CD4-positive, alpha-beta memory T cell (primary cell): ENCODE data around the gene ERG28. TPM values are rescaled to one million over a fixed set of nuclear protein-coding genes. Genes with fewer than 3 reads are reported as not detected.
A peak's percentile ranks its signal among the peaks of the same experiment; 100 is the strongest.
"Not testable (repeated sequence)": the region's sequence is repeated elsewhere in the genome, so short reads cannot be mapped to it uniquely, and the experiment has no call there.

Experiments used
- CTCF ChIA-PET: fragments of 350-600 bp; sonication (Branson Sonifier 250); formaldehyde crosslinking; loops from one replicate; lab custom pipeline; 2021; ENCODE audit warnings: inconsistent platforms; ENCODE audit not compliant: partially characterized antibody; lab: Charles Lee
- POLR2A ChIA-PET: fragments of 350-600 bp; sonication (Branson Sonifier 250); formaldehyde crosslinking; loops from one replicate; lab custom pipeline; 2021; ENCODE audit not compliant: partially characterized antibody; lab: Charles Lee
- DNase-seq, 5 donors: peaks; one replicate each; pipeline versions ENCODE4 v3.0.0 to v3.0.0-alpha.2; 2020 to 2022; ENCODE audit warnings: mixed read lengths in 1 of 5
- H3K27ac ChIP-seq: one replicate; pipeline ENCODE4 v1.7.0; 2013; ENCODE audit warnings: low read depth, low read length
- H3K27me3 ChIP-seq: 2 replicates; pipeline ENCODE4 v1.7.0; 2013; ENCODE audit warnings: mild to moderate bottlenecking, low read length, moderate library complexity; ENCODE audit not compliant: insufficient read depth
- H3K36me3 ChIP-seq: 2 replicates; pipeline ENCODE4 v1.7.0; 2013; ENCODE audit warnings: mild to moderate bottlenecking, low read length, moderate library complexity; ENCODE audit not compliant: insufficient read depth
- H3K4me1 ChIP-seq: 2 replicates; pipeline ENCODE4 v1.7.0; 2013; ENCODE audit warnings: mild to moderate bottlenecking, low read length, moderate library complexity; ENCODE audit not compliant: insufficient read depth
- H3K4me3 ChIP-seq, 2 donors: one replicate each; pipeline ENCODE4 v1.7.0; 2013; ENCODE audit warnings: low read length in 2 of 2, mild to moderate bottlenecking in 1 of 2
- H3K9me3 ChIP-seq, 2 donors: one replicate each; pipeline ENCODE4 v1.7.0; 2013; ENCODE audit warnings: low read length in 2 of 2, control low read depth in 1 of 2; ENCODE audit not compliant: control insufficient read depth in 1 of 2
- H3K27ac Mint-ChIP-seq, 7 donors: one replicate each; pipeline ENCODE4 v1.8.0; 2020 to 2021; ENCODE audit warnings: mixed read lengths in 7 of 7, mild to moderate bottlenecking in 6 of 7, inconsistent platforms in 3 of 7, moderate library complexity in 3 of 7
- H3K27me3 Mint-ChIP-seq, 2 donors: one replicate each; pipeline ENCODE4 v1.8.0; 2020 to 2021; ENCODE audit warnings: mixed read lengths in 2 of 2
- H3K36me3 Mint-ChIP-seq, 2 donors: one replicate each; pipeline ENCODE4 v1.8.0; 2020 to 2021; ENCODE audit warnings: mixed read lengths in 2 of 2, inconsistent platforms in 1 of 2, mild to moderate bottlenecking in 1 of 2
- H3K4me1 Mint-ChIP-seq, 4 donors: one replicate each; pipeline ENCODE4 v1.8.0; 2020 to 2021; ENCODE audit warnings: mixed read lengths in 4 of 4, mild to moderate bottlenecking in 1 of 4
- H3K4me3 Mint-ChIP-seq, 8 donors: one replicate each; pipeline ENCODE4 v1.8.0; 2020 to 2021; ENCODE audit warnings: mixed read lengths in 8 of 8, mild to moderate bottlenecking in 7 of 8, moderate library complexity in 6 of 8, inconsistent platforms in 3 of 8
- H3K9me3 Mint-ChIP-seq, 8 donors: one replicate each; pipeline ENCODE4 v1.8.0; 2020 to 2021; ENCODE audit warnings: mixed read lengths in 8 of 8, mild to moderate bottlenecking in 5 of 8, inconsistent platforms in 3 of 8, moderate library complexity in 1 of 8
- intact Hi-C: fragments of 100-400 bp; cut with micrococcal nuclease; formaldehyde crosslinking; loops from one replicate; pipeline ENCODE4 v1.15.1; 2023
- polyA plus RNA-seq, 2 donors: library from polyadenylated mRNA; unstranded; fragments of 300-500 nt; fragmentation: Illumina TruSeq; gene quantifications; one replicate each; pipeline ENCODE4 v1.2.3, GENCODE V29; 2021
- total RNA-seq, 2 experiments: library from RNA; stranded (reverse); gene quantifications; one replicate each; pipeline ENCODE4 v1.2.3, GENCODE V29; 2021

The ERG28 gene
- total and polyA plus RNA-seq, 4 experiments from 2014 or later = 12.9 to 43.2 (median 22.2) TPM

GRCh38 chr14:75700295-75700694, 39.6 kb upstream of the ERG28 start:
- Mint-ChIP-seq H3K4me1 (no peaks in the 10 kb centered on the region), H3K27me3 (no peaks in the 10 kb centered on the region), H3K9me3 (peaks cover 0 to 12% (median 2%) of the 10 kb centered on the region in 8 donors), H3K4me3 (no peak overlapping the region), H3K27ac (peak overlapping the region in 1 of 7 donors; percentile 36), H3K36me3 (peaks cover 57 to 62% of the 10 kb centered on the region in 2 donors)
- Histone ChIP-seq H3K9me3 (no peaks in the 10 kb centered on the region), H3K4me3 (no peak overlapping the region), H3K4me1 (no peaks in the 10 kb centered on the region), H3K27me3 (no peaks in the 10 kb centered on the region), H3K27ac (no peak overlapping the region), H3K36me3 (peaks cover 5% of the 10 kb centered on the region)
- no peak for DNase-seq
- intact Hi-C loops = no loop called here
- ChIA-PET POLR2A (no interaction called here), CTCF (interaction anchor here (1.2 kb wide), 1 partner anchor 9 kb away, joined by 7 read pairs; no protein-coding TSS in a partner anchor)

GRCh38 chr14:75699331-75699730, 38.7 kb upstream of the ERG28 start:
- POLR2A ChIA-PET = no interaction called here
- Histone ChIP-seq H3K27ac (no peak overlapping the region), H3K36me3 (peaks cover 5% of the 10 kb centered on the region), H3K27me3 (no peaks in the 10 kb centered on the region), H3K9me3 (no peaks in the 10 kb centered on the region), H3K4me1 (no peaks in the 10 kb centered on the region), H3K4me3 (no peak overlapping the region)
- peaks cover 60 to 64% of the 10 kb centered on the region in 2 donors for H3K36me3 Mint-ChIP-seq
- DNase-seq = no peak
- peaks cover 0 to 21% (median 9%) of the 10 kb centered on the region in 8 donors for H3K9me3 Mint-ChIP-seq
- no peaks in the 10 kb centered on the region for H3K27me3 Mint-ChIP-seq
- peak overlapping the region in 2 of 7 donors; percentile 11 to 48 for H3K27ac Mint-ChIP-seq
- H3K4me3 Mint-ChIP-seq = no peak overlapping the region
- intact Hi-C loops = no loop called here
- no peaks in the 10 kb centered on the region for H3K4me1 Mint-ChIP-seq
- CTCF ChIA-PET = interaction anchor here (1.2 kb wide), 1 partner anchor 10 kb away, joined by 7 read pairs; no protein-coding TSS in a partner anchor

- intact Hi-C loops = no loop called here
- H3K27ac Mint-ChIP-seq = no peak overlapping the region
- peaks cover 67 to 76% of the 10 kb centered on the region in 2 donors for H3K36me3 Mint-ChIP-seq
- ChIA-PET POLR2A (no interaction called here), CTCF (interaction anchor here (1.5 kb wide), 1 partner anchor 11 kb away, joined by 6 read pairs; no protein-coding TSS in a partner anchor)
- Histone ChIP-seq H3K27me3 (no peaks in the 10 kb centered on the region), H3K9me3 (no peaks in the 10 kb centered on the region), H3K4me1 (no peaks in the 10 kb centered on the region), H3K27ac (no peak overlapping the region), H3K4me3 (no peak overlapping the region), H3K36me3 (peaks cover 5% of the 10 kb centered on the region)
- no peak overlapping the region for H3K4me3 Mint-ChIP-seq
- H3K9me3 Mint-ChIP-seq = peaks cover 0 to 31% (median 13%) of the 10 kb centered on the region in 8 donors
- DNase-seq = no peak
- H3K27me3 Mint-ChIP-seq = no peaks in the 10 kb centered on the region
- H3K4me1 Mint-ChIP-seq = no peaks in the 10 kb centered on the region
Observed at GRCh38 chr14:75697918-75698317, 37.2 kb upstream of the ERG28 start.

GRCh38 chr14:75697386-75697785, 36.7 kb upstream of the ERG28 start:
- no peak overlapping the region for H3K4me3 ChIP-seq
- peaks cover 0 to 36% (median 13%) of the 10 kb centered on the region in 8 donors for H3K9me3 Mint-ChIP-seq
- intact Hi-C loops = no loop called here
- DNase-seq = no peak
- no peak overlapping the region for H3K27ac ChIP-seq
- no peaks in the 10 kb centered on the region for H3K9me3 ChIP-seq
- H3K4me3 Mint-ChIP-seq = no peak overlapping the region
- H3K4me1 Mint-ChIP-seq = no peaks in the 10 kb centered on the region
- no peaks in the 10 kb centered on the region for H3K27me3 ChIP-seq
- ChIA-PET POLR2A (no interaction called here), CTCF (interaction anchor here (1.5 kb wide), 1 partner anchor 12 kb away, joined by 6 read pairs; no protein-coding TSS in a partner anchor)
- H3K36me3 Mint-ChIP-seq = peaks cover 68 to 80% of the 10 kb centered on the region in 2 donors
- peak overlapping the region in 2 of 7 donors; percentile 73 to 82 for H3K27ac Mint-ChIP-seq
- H3K27me3 Mint-ChIP-seq = no peaks in the 10 kb centered on the region
- H3K36me3 ChIP-seq = peaks cover 5% of the 10 kb centered on the region
- H3K4me1 ChIP-seq = no peaks in the 10 kb centered on the region

GRCh38 chr14:75695025-75695424, 34.3 kb upstream of the ERG28 start:
- Mint-ChIP-seq H3K9me3 (peaks cover 0 to 37% (median 13%) of the 10 kb centered on the region in 8 donors), H3K36me3 (peaks cover 69 to 85% of the 10 kb centered on the region in 2 donors)
- CTCF ChIA-PET, POLR2A ChIA-PET, intact Hi-C loops, H3K27me3 ChIP-seq, H3K27me3 Mint-ChIP-seq, H3K4me3 ChIP-seq, H3K9me3 ChIP-seq, H3K27ac ChIP-seq, H3K4me1 ChIP-seq, H3K4me1 Mint-ChIP-seq, H3K27ac Mint-ChIP-seq, DNase-seq, H3K4me3 Mint-ChIP-seq: not testable (repeated sequence)
- H3K36me3 ChIP-seq = peaks cover 12% of the 10 kb centered on the region

GRCh38 chr14:75690010-75690409, 29.3 kb upstream of the ERG28 start:
- Mint-ChIP-seq H3K27ac (peak overlapping the region in 1 of 7 donors; percentile 23), H3K9me3 (peaks cover 0 to 22% (median 8%) of the 10 kb centered on the region in 8 donors), H3K27me3 (no peaks in the 10 kb centered on the region), H3K36me3 (peaks cover 50 to 59% of the 10 kb centered on the region in 2 donors), H3K4me1 (no peaks in the 10 kb centered on the region), H3K4me3 (no peak overlapping the region)
- Histone ChIP-seq H3K4me1 (no peaks in the 10 kb centered on the region), H3K27ac (no peak overlapping the region), H3K9me3 (no peaks in the 10 kb centered on the region), H3K36me3 (peaks cover 13% of the 10 kb centered on the region), H3K4me3 (no peak overlapping the region), H3K27me3 (no peaks in the 10 kb centered on the region)
- CTCF ChIA-PET = no interaction called here
- POLR2A ChIA-PET = no interaction called here
- DNase-seq = no peak
- intact Hi-C loops = no loop called here

- peaks cover 48 to 61% of the 10 kb centered on the region in 2 donors for H3K36me3 Mint-ChIP-seq
- intact Hi-C loops = no loop called here
- H3K9me3 ChIP-seq = no peaks in the 10 kb centered on the region
Observed at GRCh38 chr14:75689012-75689411, 28.3 kb upstream of the ERG28 start.

More at GRCh38 chr14:75689012-75689411, 28.3 kb upstream of the ERG28 start:
- Mint-ChIP-seq H3K4me3 (no peak overlapping the region), H3K27ac (peak overlapping the region in 1 of 7 donors; percentile 18), H3K4me1 (no peaks in the 10 kb centered on the region), H3K27me3 (no peaks in the 10 kb centered on the region), H3K9me3 (peaks cover 0 to 15% (median 3%) of the 10 kb centered on the region in 8 donors)
- Histone ChIP-seq H3K4me3 (no peak overlapping the region), H3K4me1 (no peaks in the 10 kb centered on the region), H3K27ac (no peak overlapping the region), H3K36me3 (peaks cover 13% of the 10 kb centered on the region), H3K27me3 (no peaks in the 10 kb centered on the region)
- DNase-seq = no peak
- CTCF ChIA-PET = interaction anchor here (1.3 kb wide), 1 partner anchor 20 kb away, joined by 3 read pairs; no protein-coding TSS in a partner anchor
- POLR2A ChIA-PET = no interaction called here
